Epithelial cell of prostate (primary cell): ENCODE measurements around the gene DENND1C.

Source experiments
- DNase-seq: peaks from one replicate; pipeline ENCODE4 v3.0.0-alpha.2; 2011; ENCODE audit warnings: low read depth, low spot score
- H3K27ac ChIP-seq: fragments of 450-650 bp; 2 replicates; pipeline ENCODE4 v1.5.1; 2017; ENCODE audit warnings: mild to moderate bottlenecking

DENND1C gene

DNA sequence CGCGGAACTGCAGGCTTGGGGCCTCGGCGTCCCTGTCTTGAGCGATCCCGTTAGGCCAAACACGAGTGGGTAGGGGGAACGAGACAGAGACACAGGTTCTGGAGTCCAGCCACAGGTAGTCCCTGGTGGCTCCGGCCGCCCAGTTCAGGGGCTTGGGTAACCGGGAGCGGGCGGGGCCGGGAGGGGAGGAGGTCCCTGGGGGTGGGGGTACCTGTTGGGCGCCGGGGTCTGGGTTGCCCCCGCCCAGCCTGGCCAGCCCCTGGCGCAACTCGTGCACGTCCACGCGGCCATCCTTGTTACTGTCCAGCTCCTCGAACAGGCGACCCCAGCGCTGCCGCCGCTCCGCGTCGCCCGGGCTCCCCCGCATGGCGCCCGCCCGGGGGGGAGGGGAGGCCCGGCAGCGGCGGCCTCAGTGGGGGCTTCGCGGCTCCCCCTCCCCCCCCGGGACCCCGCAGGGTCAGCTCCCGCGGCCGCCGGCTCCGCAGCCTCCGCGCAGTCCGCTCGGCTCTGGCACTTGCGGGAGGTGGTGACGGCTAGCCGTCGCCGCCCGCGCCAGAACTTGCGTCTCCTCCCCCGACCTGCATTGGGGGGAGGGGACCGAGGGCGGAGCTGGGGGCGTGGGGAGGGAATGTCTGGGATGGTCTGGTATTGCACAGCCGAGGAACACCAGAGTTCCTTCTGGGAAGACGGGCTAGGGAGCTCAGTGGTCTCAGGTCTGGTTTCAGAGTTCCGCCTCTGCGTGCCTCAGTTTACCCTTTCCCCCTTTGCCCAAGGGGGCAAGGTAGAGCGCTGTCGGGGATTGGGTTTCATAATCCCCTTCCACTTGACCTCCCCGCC is 22.1 kb downstream of the DENND1C start, which contains the start of gene SLC25A23:
SLC25A23 (minus strand) TSS at position 531 of the 837 bp plus-strand sequence; CDS start at position 367, 164 bp downstream.
- peak; percentile 20 for DNase-seq
- H3K27ac ChIP-seq, result peak within 1 kb of the TSS; percentile 81

DNA sequence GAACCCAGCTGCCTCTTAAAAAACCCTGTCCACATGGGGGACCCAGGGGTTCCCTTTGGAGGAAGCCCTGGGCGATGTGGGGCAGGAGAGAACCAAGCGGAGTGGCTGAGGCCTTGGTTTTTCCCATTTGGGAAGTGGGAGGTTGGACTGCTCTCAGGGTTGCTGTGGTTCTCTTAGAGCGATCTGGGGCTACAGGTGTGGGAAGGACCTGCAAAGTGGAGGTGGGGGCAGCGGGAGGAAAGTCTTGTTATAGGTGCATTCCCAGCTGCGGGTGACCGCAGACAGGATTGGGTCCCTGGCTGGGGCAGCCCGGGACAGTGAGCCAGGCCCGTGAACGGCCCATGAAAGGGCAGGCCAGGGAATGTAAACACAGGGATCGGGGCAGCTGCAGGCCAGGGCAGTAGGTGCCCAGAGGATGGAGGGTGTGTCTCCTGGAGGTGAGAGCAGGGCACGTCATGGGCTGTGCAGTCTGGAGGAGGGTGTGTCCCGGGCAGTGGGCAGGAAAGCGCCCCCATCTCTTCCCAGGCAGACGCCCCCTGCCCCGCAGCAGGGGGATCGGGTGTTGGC is 22.8 kb downstream of the DENND1C start:
- no peak overlapping the region for H3K27ac ChIP-seq
- DNase-seq, result no peak

DNA sequence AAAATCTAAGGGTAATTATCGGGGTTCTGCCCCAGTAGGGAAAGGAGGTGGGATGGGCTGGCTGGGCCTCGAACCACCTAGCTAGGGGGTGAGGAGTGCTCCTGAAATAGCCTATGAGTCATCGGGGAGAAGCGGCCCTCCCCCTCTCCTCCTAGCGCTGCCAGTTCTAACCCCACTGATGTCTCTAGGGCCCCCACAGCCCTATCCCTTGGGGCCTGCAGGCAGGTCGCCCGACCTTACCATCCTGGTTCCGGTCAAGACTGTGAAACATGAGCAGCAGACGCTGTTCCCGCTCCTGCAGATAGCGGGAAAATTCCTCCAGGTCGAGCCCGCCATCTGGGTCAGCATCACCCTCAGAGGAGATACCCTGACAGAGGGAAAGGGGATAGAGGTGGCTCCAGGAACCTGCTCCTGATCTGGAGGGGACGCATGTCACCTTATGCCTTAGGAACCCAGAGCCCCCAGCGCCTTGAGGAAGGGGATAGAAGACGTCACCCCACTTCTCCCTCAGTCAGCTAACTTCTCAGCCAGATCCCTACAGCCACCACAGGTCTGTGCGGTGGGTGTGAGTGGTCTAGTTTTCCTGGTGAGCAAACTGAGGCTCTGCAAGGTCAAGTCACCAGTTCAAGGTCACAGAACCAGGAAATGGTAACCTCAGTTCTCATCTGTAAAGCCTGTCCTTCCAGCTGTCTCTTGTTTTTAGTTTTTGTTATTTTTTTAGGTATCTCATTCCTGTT is 23.5 kb downstream of the DENND1C start:
- no peak for DNase-seq
- no peak overlapping the region for H3K27ac ChIP-seq

DNA sequence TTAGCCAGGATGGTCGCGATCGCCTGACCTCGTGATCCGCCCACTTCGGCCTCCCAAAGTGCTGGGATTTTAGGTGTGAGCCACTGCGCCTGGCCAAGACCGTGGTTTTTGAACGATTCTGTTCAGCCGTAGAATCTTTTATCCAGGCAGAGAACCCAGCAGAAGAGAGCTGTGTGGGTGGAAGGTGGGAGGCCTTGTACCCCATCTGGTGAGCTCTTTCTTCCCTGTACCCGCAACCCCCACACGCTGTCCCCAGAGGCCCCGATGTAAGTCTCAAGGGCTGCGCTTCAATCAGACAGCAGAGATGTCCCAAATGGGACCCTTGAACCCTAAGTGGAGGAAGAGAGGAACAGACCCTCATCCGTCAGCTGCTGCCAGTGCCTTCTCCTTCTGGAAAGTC is 25.7 kb downstream of the DENND1C start:
- DNase-seq, result no peak
- no peak overlapping the region for H3K27ac ChIP-seq

DNA sequence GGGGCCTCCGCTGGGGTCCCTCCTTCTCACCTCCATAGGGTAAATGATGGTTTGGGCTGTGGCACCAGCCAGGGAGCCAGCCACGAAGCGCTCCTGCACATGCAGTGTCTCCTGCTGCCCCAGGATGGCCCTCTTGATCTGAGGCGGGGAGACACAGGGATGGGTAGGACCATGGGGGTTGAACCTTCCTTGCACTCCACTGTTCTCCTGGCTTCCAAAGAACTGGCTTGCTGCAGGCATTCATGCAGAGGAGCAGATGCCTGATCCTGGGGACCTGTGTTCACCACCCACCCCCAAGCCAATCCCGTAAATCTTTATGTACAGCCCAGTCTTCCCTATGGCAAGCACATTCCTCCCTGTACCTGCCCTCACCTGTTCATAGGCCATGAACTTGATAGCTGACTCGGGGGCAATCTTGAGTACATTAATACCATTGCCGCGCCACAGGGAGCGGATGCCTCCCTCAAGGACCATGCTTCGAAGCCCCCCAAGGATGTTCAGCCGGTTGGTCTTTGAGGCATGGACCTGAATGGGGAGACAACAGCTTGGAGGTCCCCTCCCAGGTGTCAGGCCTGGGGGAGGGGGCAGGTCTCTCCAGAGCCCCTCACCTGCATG is 27.5 kb downstream of the DENND1C start:
- no peak for DNase-seq

DNA sequence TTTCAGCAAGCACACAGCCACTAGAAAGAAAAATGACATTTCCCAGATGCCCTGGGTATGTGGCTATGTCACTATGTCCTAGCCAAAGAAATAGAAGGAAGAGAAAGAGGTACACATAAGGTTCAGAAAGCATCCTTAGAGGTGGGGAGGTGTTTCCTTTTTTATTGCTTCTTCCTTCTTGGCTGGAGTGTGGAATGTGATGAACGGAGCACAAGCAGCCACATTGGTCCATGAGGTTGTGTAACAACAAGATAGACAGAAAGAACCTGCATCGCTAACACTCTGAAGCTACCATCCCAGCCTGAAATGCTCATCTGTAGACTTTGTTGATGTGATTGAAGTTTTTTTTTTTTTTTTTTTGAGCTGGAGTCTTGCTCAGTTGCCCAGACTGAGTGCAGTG is 28.7 kb downstream of the DENND1C start:
- no peak for DNase-seq
- H3K27ac ChIP-seq, result no peak overlapping the region

More for the DNA sequence above, 27.5 kb downstream of the DENND1C start:
- no peak overlapping the region for H3K27ac ChIP-seq

DNA sequence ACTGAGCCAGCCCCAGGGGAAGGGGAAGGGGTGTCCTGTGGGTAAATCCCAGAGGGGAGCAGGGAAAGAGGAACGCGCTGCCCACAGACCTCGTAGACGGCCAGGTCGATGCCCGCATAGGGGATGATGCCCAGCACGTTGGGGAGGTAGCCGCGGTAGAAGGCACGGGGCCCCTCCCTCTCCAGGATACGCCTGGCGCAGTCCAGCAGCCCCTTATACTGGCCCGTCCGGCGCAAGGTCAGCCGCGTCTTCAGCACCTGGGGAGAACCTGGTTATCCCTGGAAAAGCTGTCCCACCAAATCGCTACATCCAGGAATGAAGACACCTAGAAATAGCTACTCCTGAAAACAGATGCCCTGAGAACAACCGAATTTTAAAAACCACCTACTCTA is 29.4 kb downstream of the DENND1C start:
- DNase-seq, result no peak

DNA sequence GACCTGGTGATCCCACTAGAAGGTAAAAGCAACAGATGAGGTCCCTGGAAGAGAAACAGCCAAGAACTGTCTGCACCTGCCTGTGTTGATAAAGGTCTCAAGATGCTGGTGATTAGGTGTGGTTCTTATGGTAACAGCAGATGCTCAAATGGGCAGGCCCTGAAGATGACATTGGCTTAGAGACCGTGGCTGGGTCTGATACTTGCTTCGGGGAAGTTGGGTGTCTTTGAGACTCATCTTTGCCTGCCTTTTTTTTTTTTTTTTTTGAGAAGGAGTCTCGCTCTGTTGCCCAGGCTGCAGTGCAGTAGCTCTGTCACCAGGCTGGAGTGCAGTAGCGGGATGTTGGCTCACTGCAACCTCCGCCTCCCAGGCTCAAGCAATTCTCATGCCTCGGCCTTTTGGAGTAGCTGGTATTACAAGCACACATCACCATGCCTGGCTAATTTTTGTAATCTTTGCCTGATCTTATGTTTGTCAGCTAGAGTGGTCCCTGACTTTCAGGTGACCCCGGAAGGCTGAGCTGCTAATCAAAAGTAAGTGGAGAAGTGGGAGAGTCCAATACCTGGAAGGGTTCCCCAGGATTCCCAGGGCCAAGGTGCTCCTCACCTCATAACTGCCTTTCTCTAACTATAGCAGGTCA is 29.9 kb downstream of the DENND1C start:
- DNase-seq, result no peak
- no peak overlapping the region for H3K27ac ChIP-seq

More for the DNA sequence above, 29.4 kb downstream of the DENND1C start:
- H3K27ac ChIP-seq, result no peak overlapping the region

DNA sequence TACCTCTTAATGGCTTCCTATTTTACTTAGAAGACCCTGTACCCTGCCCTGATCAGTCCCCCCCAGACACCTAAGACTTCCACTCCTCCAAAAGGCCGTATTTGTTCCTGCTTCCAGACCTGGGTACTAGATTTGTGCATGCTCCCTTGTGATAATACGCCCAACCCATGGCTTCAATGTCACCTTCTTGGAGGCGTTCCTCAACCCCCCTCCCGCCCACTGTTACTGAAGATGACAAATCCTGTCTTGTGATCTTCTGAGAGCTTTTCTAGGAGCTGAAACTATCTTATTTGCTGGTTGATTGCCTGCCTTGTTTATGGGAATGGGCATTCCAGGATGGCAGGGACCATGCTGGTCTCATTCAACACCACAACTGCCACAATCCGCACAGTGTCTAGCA is 31.4 kb downstream of the DENND1C start:
- no peak for DNase-seq
- H3K27ac ChIP-seq, result no peak overlapping the region

DNA sequence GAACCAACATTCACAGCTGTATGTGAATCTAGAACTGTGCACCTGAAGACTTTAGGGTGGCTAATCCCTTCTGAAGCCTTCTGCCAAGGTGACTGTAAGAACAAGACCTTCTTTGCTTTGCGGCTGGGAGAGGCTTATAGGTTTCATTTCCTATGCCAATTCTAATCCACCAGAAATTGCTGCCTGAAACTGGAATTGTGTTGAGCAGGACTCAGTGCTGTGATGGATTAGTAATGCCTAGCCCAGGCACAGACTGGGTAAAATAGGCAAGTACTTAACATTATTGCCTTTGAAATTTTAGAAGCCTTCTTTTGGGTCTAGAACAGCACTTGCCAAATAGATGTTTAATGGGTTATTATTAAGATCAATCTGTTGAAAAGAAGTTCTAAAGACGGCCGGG is 33.5 kb downstream of the DENND1C start:
- no peak for DNase-seq
- H3K27ac ChIP-seq, result no peak overlapping the region

DNA sequence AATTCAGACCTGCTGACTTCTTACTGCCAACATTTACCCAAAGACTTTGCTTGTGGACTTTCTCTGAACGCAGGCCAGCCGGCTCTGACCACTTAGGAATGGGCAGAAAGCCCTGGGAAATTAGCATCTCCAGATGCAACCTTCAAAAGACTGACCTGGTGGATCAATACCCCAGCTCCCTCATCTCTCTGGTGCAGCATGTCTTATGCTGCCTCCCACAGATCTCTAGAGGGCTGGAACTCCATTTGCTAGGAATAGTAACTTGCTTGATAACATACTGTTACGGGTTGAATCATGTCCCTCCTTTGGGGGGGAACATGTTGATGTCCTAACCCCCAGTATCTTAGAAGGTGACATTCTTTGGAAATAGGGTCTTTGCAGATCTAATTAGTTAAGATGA is 35.1 kb downstream of the DENND1C start:
- no peak overlapping the region for H3K27ac ChIP-seq
- no peak for DNase-seq

DNA sequence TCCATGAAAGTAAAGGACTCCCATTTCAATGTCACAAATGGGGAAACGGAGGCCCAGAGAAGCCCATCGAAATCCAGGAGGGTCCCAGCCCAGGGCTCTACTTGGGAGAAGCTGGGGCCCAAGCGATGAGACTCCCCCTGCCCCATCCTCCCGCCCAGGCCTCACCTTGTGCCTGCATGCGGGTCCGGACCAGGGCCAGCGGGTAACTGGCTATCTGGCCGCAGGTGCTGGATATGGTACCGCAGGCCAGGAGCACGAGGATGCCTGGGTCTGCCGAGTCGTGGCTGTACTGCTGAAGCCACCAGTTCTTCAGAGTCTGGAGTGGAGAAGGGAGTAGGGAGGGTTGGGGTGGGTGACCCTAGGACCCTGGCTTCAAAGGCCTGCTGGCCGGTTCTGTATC is 37.6 kb downstream of the DENND1C start:
- no peak overlapping the region for H3K27ac ChIP-seq
- DNase-seq, result no peak

DNA sequence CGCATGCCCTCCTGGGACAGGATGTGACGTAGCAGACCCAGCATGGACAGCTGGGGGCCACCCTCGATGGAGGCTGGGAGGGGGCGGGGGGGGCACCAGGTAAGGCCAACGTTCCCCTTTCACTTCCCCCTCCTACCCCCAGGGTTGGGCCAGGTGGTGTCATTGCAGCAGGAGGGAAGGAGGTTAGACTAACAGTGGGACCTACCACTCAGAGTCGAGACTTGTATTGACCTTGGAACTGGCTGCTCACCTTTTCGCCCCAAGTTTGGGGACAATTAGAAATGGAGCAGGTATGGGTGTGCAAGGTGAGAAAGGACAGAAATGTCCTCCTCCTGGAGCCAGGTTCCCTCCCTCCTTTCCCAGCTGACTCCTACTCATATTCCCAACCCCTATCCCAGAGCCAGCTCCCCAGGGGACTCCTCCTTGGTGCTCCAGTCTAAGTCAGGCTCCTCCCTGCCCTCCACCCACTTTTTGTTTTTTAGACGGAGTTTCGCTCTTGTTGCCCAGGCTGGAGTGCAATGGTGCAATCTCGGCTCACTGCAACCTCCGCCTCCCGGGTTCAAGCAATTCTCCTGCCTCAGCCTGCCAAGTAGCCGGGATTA is 39.4 kb downstream of the DENND1C start:
- DNase-seq, result no peak

DNA sequence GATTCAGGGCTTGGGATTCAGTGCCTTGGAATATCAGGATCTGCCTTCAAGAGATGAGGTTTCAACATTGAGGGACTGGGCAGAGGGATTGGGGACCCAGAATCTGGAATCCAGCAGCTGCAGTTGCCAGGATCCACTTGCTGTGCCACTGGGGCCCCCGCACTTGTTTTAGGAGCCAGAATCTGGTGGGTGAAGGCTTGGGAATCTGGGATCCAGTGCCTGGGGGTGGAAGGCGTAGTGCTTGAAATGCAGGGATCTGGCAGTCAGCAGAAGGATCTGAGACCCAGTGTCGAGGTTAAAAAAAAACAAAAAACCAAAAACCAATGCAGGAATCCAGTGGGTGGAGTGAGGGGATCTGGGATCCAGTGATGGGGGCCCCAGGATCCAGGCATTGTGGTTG is 40.7 kb downstream of the DENND1C start:
- H3K27ac ChIP-seq, result no peak overlapping the region
- DNase-seq, result no peak

More for the DNA sequence above, 39.4 kb downstream of the DENND1C start:
- H3K27ac ChIP-seq, result no peak overlapping the region

DNA sequence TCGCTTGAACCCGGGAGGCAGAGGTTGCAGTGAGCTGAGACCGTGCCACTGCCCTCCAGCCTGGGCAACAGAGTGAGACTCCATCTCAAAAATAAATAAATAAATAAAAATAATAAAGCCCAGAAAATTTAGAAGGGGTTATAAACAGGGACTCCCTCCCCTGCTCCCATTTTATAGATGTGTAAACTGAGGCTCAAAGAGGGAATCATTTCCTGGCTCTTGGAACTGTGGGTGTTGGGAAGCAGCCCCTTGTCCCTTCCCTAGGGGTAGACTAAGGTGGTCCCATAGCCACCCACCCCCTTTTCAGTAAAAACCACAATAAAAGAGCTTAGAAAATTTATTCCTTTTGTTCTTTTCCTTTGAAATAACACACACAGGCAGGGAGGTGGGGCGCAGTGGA is 41.8 kb downstream of the DENND1C start:
- H3K27ac ChIP-seq, result no peak overlapping the region
- no peak for DNase-seq

DNA sequence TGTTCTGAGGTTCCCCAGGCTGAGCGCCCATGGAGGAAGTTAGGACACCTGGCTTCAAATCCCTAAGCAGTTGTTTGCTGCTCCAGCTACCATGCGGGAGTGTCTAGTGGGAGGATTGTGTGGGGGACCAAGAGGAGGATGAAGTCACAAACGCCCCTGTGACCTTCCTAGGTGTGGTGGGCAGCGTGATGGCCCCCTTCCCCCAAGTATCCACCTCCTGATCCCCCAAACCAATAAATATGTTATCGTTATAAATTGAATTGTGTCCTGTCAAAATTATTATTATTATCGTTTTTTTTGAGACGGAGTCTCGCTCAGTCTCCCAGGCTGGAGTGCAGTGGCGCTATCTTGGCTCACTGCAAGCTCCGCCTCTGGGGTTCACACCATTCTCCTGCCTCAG is 47.9 kb downstream of the DENND1C start, which contains the start of gene SLC25A41:
SLC25A41 (minus strand) TSS at position 101 of the 400 bp plus-strand sequence; CDS start at position 31, 70 bp downstream.
- DNase-seq, result no peak
- no peak within 1 kb of the TSS for H3K27ac ChIP-seq

DNA sequence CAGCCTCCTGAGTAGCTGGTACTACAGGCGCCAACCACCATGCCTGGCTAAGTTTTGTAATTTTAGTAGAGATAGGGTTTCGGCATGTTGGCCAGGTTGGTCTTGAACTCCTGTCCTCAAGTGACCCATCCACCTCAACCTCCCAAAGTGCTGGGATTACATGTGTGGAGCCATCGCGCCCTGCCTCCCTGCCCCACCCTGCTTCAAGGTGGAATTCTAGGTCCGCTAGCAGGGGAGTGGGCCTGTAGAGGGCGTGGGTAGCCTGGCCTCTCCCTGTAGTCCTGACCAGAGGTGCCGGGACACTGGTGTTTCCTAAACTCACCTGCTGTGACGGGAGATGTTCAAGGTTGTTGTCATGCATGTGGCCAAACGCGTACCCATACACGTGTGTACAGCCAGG is 48.4 kb downstream of the DENND1C start:
- H3K27ac ChIP-seq, result no peak overlapping the region
- DNase-seq, result no peak

DNA sequence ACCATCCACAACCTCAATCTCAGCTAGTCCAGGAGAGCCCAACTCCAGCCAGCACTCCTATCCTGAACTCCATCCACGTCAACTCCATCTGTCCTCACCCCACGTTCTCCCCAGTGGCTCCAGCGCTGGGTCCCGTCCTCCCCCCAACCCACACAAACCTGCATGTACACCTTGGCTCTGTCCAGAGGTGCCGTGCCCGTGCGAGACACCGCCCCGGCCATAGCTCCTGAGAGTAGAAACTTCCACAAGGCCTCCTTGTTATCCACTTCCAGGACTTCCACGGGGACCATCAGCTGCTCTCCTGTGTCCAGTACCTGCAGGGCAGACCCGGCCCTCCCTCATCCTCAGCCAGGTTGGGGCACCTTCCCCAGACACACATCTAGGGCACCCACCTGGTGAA is 49.7 kb downstream of the DENND1C start:
- no peak overlapping the region for H3K27ac ChIP-seq
- DNase-seq, result no peak

DNA sequence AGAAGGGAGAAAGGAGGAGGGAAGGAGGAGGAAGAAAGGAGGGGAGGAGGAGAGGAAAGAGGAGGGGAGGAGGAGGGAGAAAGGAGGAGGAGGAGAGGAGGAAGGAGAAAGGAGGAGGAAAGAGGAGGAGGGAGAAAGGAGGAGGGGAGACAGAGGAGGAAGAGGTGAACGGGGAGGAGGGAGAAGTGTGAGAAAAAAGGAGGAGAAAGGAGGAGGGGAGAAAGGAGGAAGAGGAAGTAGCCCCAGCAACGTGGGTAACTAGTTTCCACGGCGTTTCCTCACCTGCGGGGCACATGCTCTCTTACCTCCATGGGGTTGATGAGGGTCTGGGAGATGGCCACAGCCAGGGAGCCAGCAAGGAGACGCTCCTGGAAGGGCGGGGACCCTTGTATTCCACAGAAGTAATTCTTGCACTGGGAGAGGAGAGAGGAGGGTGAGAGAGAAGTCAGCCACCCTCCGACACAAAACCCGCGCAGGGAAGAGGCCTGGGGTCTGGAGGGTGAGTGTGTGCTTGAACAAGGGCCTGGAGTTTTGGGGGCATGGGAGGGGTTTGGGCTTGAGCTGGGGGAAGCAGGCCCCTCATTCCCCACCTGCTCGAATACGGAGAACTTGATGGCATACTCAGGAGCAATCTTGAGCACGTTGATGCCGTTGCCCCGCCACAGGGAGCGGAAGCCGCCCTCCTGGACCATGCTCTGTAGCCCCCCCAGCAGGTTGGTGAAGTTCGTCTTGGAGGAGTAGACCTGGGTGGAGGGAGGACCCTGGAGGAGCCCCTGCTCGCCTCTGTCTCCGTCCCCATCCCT is 52.0 kb downstream of the DENND1C start:
- no peak for DNase-seq
- no peak overlapping the region for H3K27ac ChIP-seq
